ENCODE data around the gene EFHB.
"Not testable (repeated sequence)": the region's sequence is repeated elsewhere in the genome, so short reads cannot be mapped to it uniquely, and the experiment has no call there.

Gene EFHB

GRCh38 chr3:19891740-19892139 is 42.3 kb downstream of the EFHB start:
- Histone ChIP-seq H3K36me3 (ENCODE audit: control insufficient read depth, insufficient read depth, low read length) (no peaks in the 10 kb centered on the region), H3K4me3 (ENCODE audit: extremely low read depth, insufficient read depth, low read length, poor library complexity, severe bottlenecking) (no peak overlapping the region), H3K9me3 (ENCODE audit: control insufficient read depth, low read length) (no peaks in the 10 kb centered on the region), H3K27ac (ENCODE audit: low read depth, low read length, severe bottlenecking) (no peak overlapping the region), H3K4me1 (ENCODE audit: control insufficient read depth, insufficient read depth, low read length, poor library complexity, severe bottlenecking) (peaks cover 15% of the 10 kb centered on the region)
- whole genome bisulfite sequencing, 2 experiments (ENCODE audit: insufficient coverage in 2 of 2): 89 to 100% methylated on average over 1 of the region's 1 CpG

- no peak overlapping the region for H3K4me3 ChIP-seq (ENCODE audit: extremely low read depth, insufficient read depth, low read length, poor library complexity, severe bottlenecking)
- peak overlapping the region; percentile 69 for H3K27ac ChIP-seq (ENCODE audit: low read depth, low read length, severe bottlenecking)
- no peaks in the 10 kb centered on the region for H3K9me3 ChIP-seq (ENCODE audit: control insufficient read depth, low read length)
- WGBS, 2 experiments (ENCODE audit: insufficient coverage in 2 of 2): 100% methylated on average over 1 of the region's 5 CpGs
- H3K4me1 ChIP-seq (ENCODE audit: control insufficient read depth, insufficient read depth, low read length, poor library complexity, severe bottlenecking): peaks cover 15% of the 10 kb centered on the region
- no peaks in the 10 kb centered on the region for H3K36me3 ChIP-seq (ENCODE audit: control insufficient read depth, insufficient read depth, low read length)
Measured at GRCh38 chr3:19888428-19889152, 45.4 kb downstream of the EFHB start.

- H3K9me3 ChIP-seq (ENCODE audit: control insufficient read depth, low read length); H3K27ac ChIP-seq (ENCODE audit: low read depth, low read length, severe bottlenecking); H3K36me3 ChIP-seq (ENCODE audit: control insufficient read depth, insufficient read depth, low read length); H3K4me3 ChIP-seq (ENCODE audit: extremely low read depth, insufficient read depth, low read length, poor library complexity, severe bottlenecking): not testable (repeated sequence)
- peaks cover 15% of the 10 kb centered on the region for H3K4me1 ChIP-seq (ENCODE audit: control insufficient read depth, insufficient read depth, low read length, poor library complexity, severe bottlenecking)
- WGBS, 2 experiments (ENCODE audit: insufficient coverage in 2 of 2): 80 to 100% methylated on average over 1 to 3 of the region's 4 CpGs
Measured at GRCh38 chr3:19887122-19887521, 46.9 kb downstream of the EFHB start.

- Histone ChIP-seq H3K27ac (ENCODE audit: low read depth, low read length, severe bottlenecking) (no peak overlapping the region), H3K4me1 (ENCODE audit: control insufficient read depth, insufficient read depth, low read length, poor library complexity, severe bottlenecking) (peaks cover 15% of the 10 kb centered on the region), H3K36me3 (ENCODE audit: control insufficient read depth, insufficient read depth, low read length) (no peaks in the 10 kb centered on the region)
Measured at GRCh38 chr3:19886404-19886803, 47.6 kb downstream of the EFHB start.

GRCh38 chr3:19885468-19885867 is 48.5 kb downstream of the EFHB start:
- Histone ChIP-seq H3K4me1 (ENCODE audit: control insufficient read depth, insufficient read depth, low read length, poor library complexity, severe bottlenecking) (peaks cover 15% of the 10 kb centered on the region), H3K27ac (ENCODE audit: low read depth, low read length, severe bottlenecking) (no peak overlapping the region), H3K9me3 (ENCODE audit: control insufficient read depth, low read length) (no peaks in the 10 kb centered on the region), H3K4me3 (ENCODE audit: extremely low read depth, insufficient read depth, low read length, poor library complexity, severe bottlenecking) (no peak overlapping the region), H3K36me3 (ENCODE audit: control insufficient read depth, insufficient read depth, low read length) (no peaks in the 10 kb centered on the region)
- WGBS, 2 experiments (ENCODE audit: insufficient coverage in 2 of 2): 70% methylated on average over 2 of the region's 5 CpGs; no CpG with 5 or more reads in 1 of the 2 experiments

More at GRCh38 chr3:19886404-19886803, 47.6 kb downstream of the EFHB start:
- no peak overlapping the region for H3K4me3 ChIP-seq (ENCODE audit: extremely low read depth, insufficient read depth, low read length, poor library complexity, severe bottlenecking)
- no peaks in the 10 kb centered on the region for H3K9me3 ChIP-seq (ENCODE audit: control insufficient read depth, low read length)

- H3K4me3 ChIP-seq (ENCODE audit: extremely low read depth, insufficient read depth, low read length, poor library complexity, severe bottlenecking): no peak overlapping the region
- H3K9me3 ChIP-seq (ENCODE audit: control insufficient read depth, low read length): no peaks in the 10 kb centered on the region
- H3K4me1 ChIP-seq (ENCODE audit: control insufficient read depth, insufficient read depth, low read length, poor library complexity, severe bottlenecking): no peaks in the 10 kb centered on the region
- no peak overlapping the region for H3K27ac ChIP-seq (ENCODE audit: low read depth, low read length, severe bottlenecking)
- no peaks in the 10 kb centered on the region for H3K36me3 ChIP-seq (ENCODE audit: control insufficient read depth, insufficient read depth, low read length)
Measured at GRCh38 chr3:19881852-19882251, 52.2 kb downstream of the EFHB start.

- H3K9me3 ChIP-seq (ENCODE audit: control insufficient read depth, low read length): no peaks in the 10 kb centered on the region
- H3K36me3 ChIP-seq (ENCODE audit: control insufficient read depth, insufficient read depth, low read length): no peaks in the 10 kb centered on the region
- no peaks in the 10 kb centered on the region for H3K4me1 ChIP-seq (ENCODE audit: control insufficient read depth, insufficient read depth, low read length, poor library complexity, severe bottlenecking)
- no peak overlapping the region for H3K27ac ChIP-seq (ENCODE audit: low read depth, low read length, severe bottlenecking)
- H3K4me3 ChIP-seq (ENCODE audit: extremely low read depth, insufficient read depth, low read length, poor library complexity, severe bottlenecking): no peak overlapping the region
Measured at GRCh38 chr3:19881036-19881435, 53.0 kb downstream of the EFHB start.

GRCh38 chr3:19877656-19878055 is 56.4 kb downstream of the EFHB start:
- no peaks in the 10 kb centered on the region for H3K36me3 ChIP-seq (ENCODE audit: control insufficient read depth, insufficient read depth, low read length)
- WGBS, 2 experiments (ENCODE audit: insufficient coverage in 2 of 2): 91% methylated on average over 2 of the region's 3 CpGs; no CpG with 5 or more reads in 1 of the 2 experiments

GRCh38 chr3:19866751-19867347 is 67.2 kb downstream of the EFHB start:
- no peak overlapping the region for H3K27ac ChIP-seq (ENCODE audit: low read depth, low read length, severe bottlenecking)
- no peaks in the 10 kb centered on the region for H3K4me1 ChIP-seq (ENCODE audit: control insufficient read depth, insufficient read depth, low read length, poor library complexity, severe bottlenecking)
- H3K4me3 ChIP-seq (ENCODE audit: extremely low read depth, insufficient read depth, low read length, poor library complexity, severe bottlenecking): no peak overlapping the region
- H3K36me3 ChIP-seq (ENCODE audit: control insufficient read depth, insufficient read depth, low read length): no peaks in the 10 kb centered on the region
- H3K9me3 ChIP-seq (ENCODE audit: control insufficient read depth, low read length): no peaks in the 10 kb centered on the region
- WGBS, 2 experiments (ENCODE audit: insufficient coverage in 2 of 2): 0 to 8% methylated on average over 1 to 2 of the region's 7 CpGs

More at GRCh38 chr3:19877656-19878055, 56.4 kb downstream of the EFHB start:
- Histone ChIP-seq H3K4me3 (ENCODE audit: extremely low read depth, insufficient read depth, low read length, poor library complexity, severe bottlenecking) (no peak overlapping the region), H3K9me3 (ENCODE audit: control insufficient read depth, low read length) (no peaks in the 10 kb centered on the region), H3K4me1 (ENCODE audit: control insufficient read depth, insufficient read depth, low read length, poor library complexity, severe bottlenecking) (no peaks in the 10 kb centered on the region), H3K27ac (ENCODE audit: low read depth, low read length, severe bottlenecking) (no peak overlapping the region)

- H3K36me3 ChIP-seq (ENCODE audit: control insufficient read depth, insufficient read depth, low read length); H3K4me1 ChIP-seq (ENCODE audit: control insufficient read depth, insufficient read depth, low read length, poor library complexity, severe bottlenecking); H3K9me3 ChIP-seq (ENCODE audit: control insufficient read depth, low read length); H3K4me3 ChIP-seq (ENCODE audit: extremely low read depth, insufficient read depth, low read length, poor library complexity, severe bottlenecking); H3K27ac ChIP-seq (ENCODE audit: low read depth, low read length, severe bottlenecking): not testable (repeated sequence)
- 50 to 62% methylated on average over 2 to 10 of the region's 13 CpGs for WGBS, 2 experiments (ENCODE audit: insufficient coverage in 2 of 2)
Measured at GRCh38 chr3:19855318-19855717, 78.7 kb downstream of the EFHB start.

- H3K4me1 ChIP-seq (ENCODE audit: control insufficient read depth, insufficient read depth, low read length, poor library complexity, severe bottlenecking); H3K4me3 ChIP-seq (ENCODE audit: extremely low read depth, insufficient read depth, low read length, poor library complexity, severe bottlenecking); H3K9me3 ChIP-seq (ENCODE audit: control insufficient read depth, low read length); H3K36me3 ChIP-seq (ENCODE audit: control insufficient read depth, insufficient read depth, low read length); H3K27ac ChIP-seq (ENCODE audit: low read depth, low read length, severe bottlenecking): not testable (repeated sequence)
- WGBS, 2 experiments (ENCODE audit: insufficient coverage in 2 of 2): 77 to 84% methylated on average over 7 of the region's 7 CpGs
Measured at GRCh38 chr3:19846609-19847008, 87.4 kb downstream of the EFHB start.

Data from mesodermal cell (in vitro differentiated cells).